Astrocyte of the cerebellum (primary cell): Measurements from ENCODE around the gene UBE2H.
"Not testable (repeated sequence)": the region's sequence is repeated elsewhere in the genome, so short reads cannot be mapped to it uniquely, and the experiment has no call there.

Experiments used
- DNase-seq: peaks from one replicate; pipeline ENCODE4 v3.0.0-alpha.2; 2011; ENCODE audit warnings: low read depth
- H3K4me3 ChIP-seq: 2 replicates; pipeline ENCODE4 v1.5.1; 2011; ENCODE audit warnings: mild to moderate bottlenecking, low read depth, low read length, moderate library complexity
- CTCF ChIP-seq: IDR thresholded peaks from 2 replicates; pipeline ENCODE4 v1.5.1; 2012; ENCODE audit warnings: low read length, low read depth, moderate library complexity, mild to moderate bottlenecking; ENCODE audit errors: missing control alignments
- in situ Hi-C: cut with HindIII; loops from 2 replicates; pipeline ENCODE4 v1.10.0; 2017; ENCODE audit warnings: low sequenced_read_pairs

UBE2H gene

GRCh38 chr7:129801882-129802281, 150.9 kb downstream of the UBE2H start:
- no peak for DNase-seq
- in situ Hi-C loops, result no loop called here
- no peak overlapping the region for H3K4me3 ChIP-seq
- no peak for TF ChIP-seq CTCF

- in situ Hi-C loops, result no loop called here
- no peak for TF ChIP-seq CTCF
Measured at GRCh38 chr7:129800901-129801300, 151.9 kb downstream of the UBE2H start.

GRCh38 chr7:129799350-129799955, 153.3 kb downstream of the UBE2H start:
- TF ChIP-seq CTCF, result no peak
- no peak for DNase-seq
- in situ Hi-C loops, result loop anchor here (5.0 kb wide), 2 partner anchors 42 to 107 kb away; no protein-coding TSS in a partner anchor
- no peak overlapping the region for H3K4me3 ChIP-seq

More at GRCh38 chr7:129800901-129801300, 151.9 kb downstream of the UBE2H start:
- DNase-seq, result no peak
- no peak overlapping the region for H3K4me3 ChIP-seq

- DNase-seq, result no peak
- H3K4me3 ChIP-seq, result no peak overlapping the region
- TF ChIP-seq CTCF, result no peak
- in situ Hi-C loops, result loop anchor here (5.0 kb wide), 2 partner anchors 41 to 106 kb away; no protein-coding TSS in a partner anchor
Measured at GRCh38 chr7:129798616-129799349, 154.0 kb downstream of the UBE2H start.

- in situ Hi-C loops, result loop anchor here (5.0 kb wide), 2 partner anchors 40 to 105 kb away; no protein-coding TSS in a partner anchor
- no peak for DNase-seq
- no peak overlapping the region for H3K4me3 ChIP-seq
- TF ChIP-seq CTCF, result no peak
Measured at GRCh38 chr7:129797214-129797789, 155.5 kb downstream of the UBE2H start.

GRCh38 chr7:129796186-129796775, 156.5 kb downstream of the UBE2H start:
- no peak for DNase-seq
- in situ Hi-C loops, result loop anchor here (5.0 kb wide), 2 partner anchors 39 to 104 kb away; no protein-coding TSS in a partner anchor
- H3K4me3 ChIP-seq, result no peak overlapping the region
- TF ChIP-seq CTCF, result no peak

- in situ Hi-C loops, DNase-seq, H3K4me3 ChIP-seq: not testable (repeated sequence)
Measured at GRCh38 chr7:129794461-129794860, 158.3 kb downstream of the UBE2H start.
